ENCODE results near the gene SORCS2. TPM values are rescaled to one million over a fixed set of nuclear protein-coding genes. Genes with fewer than 3 reads are reported as not detected.

The SORCS2 gene
- total RNA-seq, 4 donors from 2014 or later = 1.1 to 2.5 (median 2.0) TPM

DNA sequence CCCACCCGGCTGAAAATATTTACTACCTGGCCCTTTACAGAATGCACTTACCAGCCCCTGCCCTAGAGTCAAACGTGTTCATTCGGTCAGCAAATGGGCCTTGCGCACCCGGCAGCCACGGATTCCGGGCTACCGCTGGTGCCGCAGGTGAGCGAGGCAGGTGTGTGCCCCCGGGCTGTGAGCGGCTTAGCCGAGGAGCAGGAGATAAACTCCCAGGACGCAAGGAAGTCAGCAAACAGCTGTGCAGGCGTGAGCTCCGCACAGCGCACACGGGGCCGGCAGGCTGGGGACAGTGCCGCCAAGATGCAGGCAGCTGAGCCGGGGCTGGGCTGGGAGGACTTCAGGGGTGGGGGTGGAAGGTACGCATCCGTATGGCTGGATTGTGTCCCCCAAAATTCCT is 453.6 kb downstream of the SORCS2 start:
- intact Hi-C loops (cut with DNase I) = no loop called here
- 84 to 96% methylated on average over 10 of the region's 23 CpGs for WGBS, 2 donors
- TF ChIP-seq, protein P1, sequence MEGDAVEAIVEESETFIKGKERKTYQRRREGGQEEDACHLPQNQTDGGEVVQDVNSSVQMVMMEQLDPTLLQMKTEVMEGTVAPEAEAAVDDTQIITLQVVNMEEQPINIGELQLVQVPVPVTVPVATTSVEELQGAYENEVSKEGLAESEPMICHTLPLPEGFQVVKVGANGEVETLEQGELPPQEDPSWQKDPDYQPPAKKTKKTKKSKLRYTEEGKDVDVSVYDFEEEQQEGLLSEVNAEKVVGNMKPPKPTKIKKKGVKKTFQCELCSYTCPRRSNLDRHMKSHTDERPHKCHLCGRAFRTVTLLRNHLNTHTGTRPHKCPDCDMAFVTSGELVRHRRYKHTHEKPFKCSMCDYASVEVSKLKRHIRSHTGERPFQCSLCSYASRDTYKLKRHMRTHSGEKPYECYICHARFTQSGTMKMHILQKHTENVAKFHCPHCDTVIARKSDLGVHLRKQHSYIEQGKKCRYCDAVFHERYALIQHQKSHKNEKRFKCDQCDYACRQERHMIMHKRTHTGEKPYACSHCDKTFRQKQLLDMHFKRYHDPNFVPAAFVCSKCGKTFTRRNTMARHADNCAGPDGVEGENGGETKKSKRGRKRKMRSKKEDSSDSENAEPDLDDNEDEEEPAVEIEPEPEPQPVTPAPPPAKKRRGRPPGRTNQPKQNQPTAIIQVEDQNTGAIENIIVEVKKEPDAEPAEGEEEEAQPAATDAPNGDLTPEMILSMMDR (IDR thresholded peaks at IDR 0.05) = no peak
- TF ChIP-seq POLR2A (IDR thresholded peaks at IDR 0.05) = no peak
- no peak overlapping the region for H3K27ac ChIP-seq
- H3K9me3 ChIP-seq = peaks cover 0 to 10% (median 6%) of the 10 kb centered on the region in 3 donors
- H3K27me3 ChIP-seq = peaks cover 0 to 16% (median 0%) of the 10 kb centered on the region in 4 donors
- no peaks in the 10 kb centered on the region for H3K36me3 ChIP-seq
- no peak overlapping the region for H3K4me3 ChIP-seq
- H3K4me1 ChIP-seq = peaks cover 0 to 25% (median 8%) of the 10 kb centered on the region in 3 donors
- no peak for DNase-seq

DNA sequence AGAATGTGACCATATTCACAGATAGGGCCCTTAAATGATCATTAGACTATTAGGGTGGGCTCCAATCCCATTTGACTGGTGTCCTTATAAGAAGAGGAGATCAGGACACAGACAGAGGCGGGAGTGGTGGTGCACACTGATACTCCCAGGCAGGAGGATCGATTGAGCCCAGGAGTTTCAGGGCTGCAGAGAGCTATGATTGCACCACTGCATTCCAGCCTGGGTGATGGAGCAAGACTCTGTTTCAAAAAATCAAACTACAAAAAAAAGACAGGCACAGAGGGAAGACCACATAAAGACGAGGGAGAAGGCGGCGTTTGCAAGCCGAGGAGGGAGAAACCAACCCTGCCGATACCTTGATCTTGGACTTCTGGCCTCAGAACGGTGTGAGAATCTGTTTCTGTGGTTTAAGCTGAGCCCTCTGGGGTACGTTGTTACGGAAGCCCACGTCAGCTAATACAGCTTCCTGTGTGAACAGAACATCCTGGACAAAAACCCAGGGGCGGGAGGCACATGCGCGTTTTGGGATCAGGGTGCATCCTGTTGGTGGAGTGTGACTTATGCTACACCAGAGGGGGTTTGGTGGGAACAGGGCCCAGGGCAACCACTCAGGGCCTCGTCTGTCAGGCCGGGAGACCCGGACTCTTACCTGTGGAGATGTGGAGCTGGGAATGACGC is 454.2 kb downstream of the SORCS2 start:
- 76 to 84% methylated on average over 15 to 17 of the region's 18 CpGs for WGBS, 2 donors
- no peaks in the 10 kb centered on the region for H3K36me3 ChIP-seq
- peaks cover 0 to 16% (median 0%) of the 10 kb centered on the region in 4 donors for H3K27me3 ChIP-seq
- intact Hi-C loops (cut with DNase I) = no loop called here
- H3K4me1 ChIP-seq = peaks cover 2 to 30% (median 14%) of the 10 kb centered on the region in 3 donors
- DNase-seq = no peak
- H3K27ac ChIP-seq = no peak overlapping the region
- TF ChIP-seq POLR2A (IDR thresholded peaks at IDR 0.05) = no peak
- TF ChIP-seq, protein P1 (IDR thresholded peaks at IDR 0.05) = no peak
- no peak overlapping the region for H3K4me3 ChIP-seq
- peaks cover 0 to 10% (median 6%) of the 10 kb centered on the region in 3 donors for H3K9me3 ChIP-seq

DNA sequence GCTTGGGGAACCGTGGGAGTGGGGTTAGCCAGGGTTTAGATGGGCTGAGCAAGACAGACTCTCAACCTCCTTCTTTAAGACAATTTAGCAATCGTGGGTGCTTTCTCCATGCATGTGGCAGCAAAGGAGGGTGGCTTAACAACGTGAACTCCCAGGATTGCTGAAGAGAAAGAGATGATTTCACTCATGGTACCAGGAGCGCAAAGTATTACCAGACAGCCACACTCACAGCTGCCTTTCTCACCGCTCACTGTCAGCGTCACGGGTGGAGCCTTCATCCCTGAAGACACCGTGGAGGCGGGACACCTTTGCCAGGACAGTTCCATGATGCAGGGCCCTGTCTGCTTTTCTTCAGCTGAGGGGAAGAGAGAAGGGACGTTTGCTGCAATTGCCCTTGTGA is 454.8 kb downstream of the SORCS2 start:
- Histone ChIP-seq H3K4me1 (peaks cover 9 to 37% (median 18%) of the 10 kb centered on the region in 3 donors), H3K4me3 (no peak overlapping the region), H3K27ac (no peak overlapping the region), H3K9me3 (peaks cover 0 to 10% (median 6%) of the 10 kb centered on the region in 3 donors), H3K27me3 (peaks cover 0 to 22% (median 0%) of the 10 kb centered on the region in 4 donors), H3K36me3 (no peaks in the 10 kb centered on the region)
- intact Hi-C loops (cut with DNase I) = no loop called here
- DNase-seq = no peak
- TF ChIP-seq, protein P1 (IDR thresholded peaks at IDR 0.05) = no peak
- no peak for TF ChIP-seq POLR2A (IDR thresholded peaks at IDR 0.05)
- 77 to 93% methylated on average over 9 of the region's 10 CpGs for WGBS, 2 donors

DNA sequence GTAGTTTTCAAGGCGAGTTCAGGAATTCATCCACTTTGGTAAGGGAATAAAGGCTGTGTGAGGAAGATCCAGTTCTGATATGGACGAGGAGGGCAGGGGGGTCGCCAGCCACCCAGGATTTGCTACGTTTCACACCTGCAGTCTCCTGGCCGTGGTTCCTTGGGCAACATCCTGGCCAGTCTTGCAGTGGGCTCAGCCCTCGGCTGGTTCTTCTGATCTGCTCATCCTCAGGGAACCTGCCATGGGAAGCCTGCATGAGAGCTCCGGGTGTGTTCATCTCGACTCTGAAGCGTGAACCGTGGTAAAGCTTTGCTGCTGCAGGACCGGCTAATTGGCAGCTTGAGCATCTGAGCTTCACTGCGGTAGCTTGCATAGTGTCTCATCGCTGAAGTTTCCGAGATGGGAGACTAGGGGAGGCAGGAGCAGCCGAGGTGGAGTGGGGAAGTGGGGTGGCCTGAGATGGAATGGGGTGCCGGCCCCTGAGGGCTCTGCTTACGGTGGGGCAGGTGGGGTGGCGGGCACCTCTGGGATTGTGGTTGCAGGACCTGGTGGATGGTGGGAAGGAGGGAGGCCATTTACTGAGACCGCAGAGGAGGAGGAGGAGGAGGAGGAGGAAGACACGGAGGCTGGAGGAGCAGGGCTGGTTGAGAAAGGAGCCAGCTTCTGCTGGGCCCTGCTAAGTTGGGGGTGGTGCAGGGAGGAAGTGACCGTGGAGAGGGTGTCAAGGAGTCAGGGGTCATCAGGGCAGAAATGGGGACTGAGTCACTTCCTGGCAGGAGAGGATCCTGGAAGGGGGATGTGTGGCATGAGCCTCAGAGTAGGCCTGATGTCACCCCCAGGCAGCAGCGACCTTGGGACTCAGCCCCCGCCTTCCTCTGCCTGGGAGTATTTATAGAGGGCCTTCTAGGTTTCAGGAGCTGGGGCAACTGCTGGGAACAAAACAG is 455.5 kb downstream of the SORCS2 start:
- H3K9me3 ChIP-seq = peaks cover 0 to 10% (median 6%) of the 10 kb centered on the region in 3 donors
- whole genome bisulfite sequencing, 2 donors = 75 to 79% methylated on average over 15 to 16 of the region's 23 CpGs
- H3K4me3 ChIP-seq = no peak overlapping the region
- no peaks in the 10 kb centered on the region for H3K36me3 ChIP-seq
- TF ChIP-seq, protein P1 (IDR thresholded peaks at IDR 0.05) = no peak
- TF ChIP-seq POLR2A (IDR thresholded peaks at IDR 0.05) = no peak
- no peak overlapping the region for H3K27ac ChIP-seq
- intact Hi-C loops (cut with DNase I) = no loop called here
- no peak for DNase-seq
- H3K27me3 ChIP-seq = peaks cover 0 to 19% (median 0%) of the 10 kb centered on the region in 4 donors
- H3K4me1 ChIP-seq = peaks cover 12 to 44% (median 22%) of the 10 kb centered on the region in 3 donors

Measured in esophagus squamous epithelium (tissue), 5 donors.